Right hindlimb (tissue), 1 donor: ENCODE results near the gene GNA12.
A peak's percentile ranks its signal among the peaks of the same experiment; 100 is the strongest.
"Not testable (repeated sequence)": the region's sequence is repeated elsewhere in the genome, so short reads cannot be mapped to it uniquely, and the experiment has no call there.

Source experiments
- DNase-seq: peaks from one replicate; pipeline ENCODE4 v3.0.0-alpha.2; 2018

The GNA12 gene

DNA sequence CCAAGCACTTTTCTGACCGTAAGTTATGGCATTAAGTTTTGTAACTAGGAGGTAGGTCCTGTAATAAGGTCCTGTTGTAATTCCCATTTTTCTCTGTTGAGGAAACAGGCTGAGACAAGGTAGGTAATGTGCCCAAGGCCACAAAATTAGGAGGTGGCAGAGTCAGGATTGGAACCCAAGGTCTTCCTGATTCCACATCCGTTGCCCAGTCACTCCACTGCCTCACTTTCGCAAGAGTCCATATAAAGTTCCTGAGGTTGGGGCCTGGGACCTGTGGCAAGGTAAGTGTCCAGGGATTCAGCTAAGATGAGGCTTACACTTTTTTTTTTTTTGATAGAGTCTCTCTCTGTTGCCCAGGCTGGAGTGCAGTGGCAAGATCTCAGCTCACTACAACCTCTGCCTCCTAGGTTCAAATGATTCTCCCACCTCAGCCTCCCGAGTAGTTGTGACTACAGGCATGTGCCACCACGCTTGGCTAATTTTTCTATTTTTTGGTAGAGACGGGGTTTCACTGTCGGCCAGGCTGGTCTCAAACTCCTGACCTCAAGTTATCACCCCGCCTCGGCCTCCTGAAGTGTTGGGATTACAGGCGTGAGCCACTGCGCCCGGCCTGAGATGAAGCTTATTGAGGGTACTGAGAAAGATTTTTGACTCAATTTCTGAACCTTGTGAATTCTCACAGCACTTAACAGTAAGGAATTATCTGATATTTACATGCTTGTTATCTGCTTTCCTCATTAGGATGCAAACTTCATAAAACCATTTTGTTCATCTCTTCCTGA is 20.3 kb upstream of the GNA12 start:
- no peak for DNase-seq

DNA sequence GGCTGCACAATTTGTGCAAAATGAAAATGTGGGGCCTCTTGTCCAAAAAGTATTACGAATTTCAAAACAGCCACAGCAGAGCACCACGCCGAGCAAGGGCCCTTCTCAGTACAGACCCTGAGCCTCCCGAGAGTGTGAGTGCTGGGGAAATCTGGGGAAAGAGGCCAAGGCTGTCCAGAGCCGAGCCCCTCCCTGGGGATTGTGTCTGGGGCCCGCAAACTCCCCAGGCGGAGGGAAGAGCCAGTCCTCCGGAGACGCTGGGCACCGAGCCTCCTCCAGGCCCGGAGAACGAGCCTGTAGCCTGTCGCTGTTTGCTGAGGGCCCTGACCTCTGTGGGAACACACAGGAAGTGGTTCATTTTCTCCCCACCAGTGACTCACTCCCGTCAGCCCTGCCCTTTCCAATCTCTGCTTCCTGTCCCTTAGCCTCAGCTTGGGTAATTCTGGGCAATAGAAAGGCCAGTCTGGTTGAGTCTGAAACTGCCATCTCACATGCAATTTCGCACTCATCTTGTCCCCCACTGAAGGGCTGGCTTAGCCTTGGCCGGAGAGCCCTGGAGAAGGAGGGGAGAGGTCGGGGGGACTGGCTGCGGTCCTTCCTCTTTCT is 19.5 kb upstream of the GNA12 start:
- peak; percentile 79 for DNase-seq

DNA sequence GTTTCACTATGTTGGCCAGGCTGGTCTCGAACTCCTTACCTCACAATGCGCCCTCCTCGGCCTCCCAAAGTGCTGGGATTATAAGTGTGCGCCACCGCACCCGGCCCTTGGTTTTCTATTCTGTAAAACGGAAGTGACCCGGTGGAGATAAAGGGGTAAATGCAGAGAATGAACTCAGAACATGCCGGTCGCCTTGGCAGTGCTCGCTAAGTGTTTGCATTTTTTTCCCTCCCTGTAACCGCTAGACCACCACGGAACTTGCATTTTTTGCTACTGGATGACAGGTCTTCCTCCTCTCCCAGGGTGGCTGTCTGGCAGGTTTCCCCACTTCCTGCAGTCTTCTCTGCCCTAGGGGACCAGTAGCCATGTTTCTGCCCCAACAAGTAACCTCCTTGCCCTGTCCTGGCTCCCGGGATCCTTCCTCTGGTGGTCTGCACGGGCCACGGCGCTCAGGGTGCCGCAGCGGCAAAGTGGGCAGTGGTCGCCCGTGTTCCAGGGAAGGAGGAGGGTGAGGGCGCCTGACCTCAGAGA is 18.8 kb upstream of the GNA12 start:
- DNase-seq: no peak

- DNase-seq: no peak
Measured at GRCh38 chr7:2861509-2861908, 17.4 kb upstream of the GNA12 start.

DNA sequence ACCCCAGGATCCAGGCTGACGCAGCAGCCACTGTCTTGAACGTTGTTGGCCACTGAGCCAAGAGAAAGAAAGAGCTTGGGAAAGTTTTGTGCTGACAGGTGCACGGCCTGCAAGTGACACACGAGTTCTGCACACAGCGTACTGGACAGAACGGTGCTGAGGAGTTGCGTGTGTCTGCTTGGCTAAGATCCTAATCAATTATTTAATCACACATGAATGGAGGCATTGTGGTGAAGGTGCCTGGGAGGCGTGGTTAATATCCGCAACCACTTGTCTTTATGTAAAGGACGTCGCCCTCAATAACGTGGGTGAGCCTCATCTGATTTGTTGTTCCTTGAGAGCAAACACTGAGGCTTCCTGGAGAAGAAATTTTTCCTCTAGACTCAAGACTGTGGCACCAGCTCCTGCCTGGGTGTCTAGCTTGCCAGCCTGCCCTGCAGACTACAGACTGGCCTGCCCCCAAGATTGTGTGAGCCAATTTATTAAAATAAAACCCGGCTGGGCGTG is 16.6 kb upstream of the GNA12 start:
- no peak for DNase-seq

DNA sequence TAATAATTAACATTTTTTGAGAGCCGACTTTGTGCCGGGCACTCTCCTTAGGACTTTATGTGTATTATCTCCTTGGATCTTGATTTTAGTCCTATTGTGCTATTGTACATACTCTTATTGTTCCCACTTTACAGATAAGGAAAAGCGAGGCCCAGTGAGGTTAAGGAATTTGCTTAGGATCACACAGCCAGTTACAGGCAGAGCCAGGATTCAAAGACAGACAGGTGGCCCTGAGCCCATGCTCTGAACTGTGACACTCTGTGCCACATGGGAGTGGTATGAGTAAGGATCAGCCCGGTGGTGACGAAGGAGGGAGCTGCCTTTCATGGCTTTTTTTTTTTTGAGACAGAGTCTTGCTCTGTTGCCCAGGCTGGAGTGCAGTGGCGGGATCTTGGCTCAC is 15.8 kb upstream of the GNA12 start:
- no peak for DNase-seq

DNA sequence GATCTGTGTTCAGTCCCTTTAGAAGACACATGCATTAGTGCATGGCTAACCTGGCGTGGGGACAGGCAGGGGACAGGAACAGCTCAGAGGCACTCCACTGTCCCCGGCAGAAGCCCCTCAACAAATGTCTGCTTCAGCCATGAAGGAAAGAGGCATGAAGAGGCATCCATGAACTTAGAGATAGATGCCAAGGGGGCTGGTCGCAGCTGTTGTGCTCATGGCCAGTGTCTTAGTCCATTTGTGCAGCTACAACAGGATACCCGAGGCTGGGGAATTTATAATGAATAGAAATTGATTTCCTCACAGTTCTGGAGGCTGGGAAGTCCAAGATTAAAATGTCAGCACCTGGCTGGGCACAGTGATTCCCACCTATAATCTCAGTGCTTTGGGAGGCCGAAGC is 14.5 kb upstream of the GNA12 start:
- no peak for DNase-seq

DNA sequence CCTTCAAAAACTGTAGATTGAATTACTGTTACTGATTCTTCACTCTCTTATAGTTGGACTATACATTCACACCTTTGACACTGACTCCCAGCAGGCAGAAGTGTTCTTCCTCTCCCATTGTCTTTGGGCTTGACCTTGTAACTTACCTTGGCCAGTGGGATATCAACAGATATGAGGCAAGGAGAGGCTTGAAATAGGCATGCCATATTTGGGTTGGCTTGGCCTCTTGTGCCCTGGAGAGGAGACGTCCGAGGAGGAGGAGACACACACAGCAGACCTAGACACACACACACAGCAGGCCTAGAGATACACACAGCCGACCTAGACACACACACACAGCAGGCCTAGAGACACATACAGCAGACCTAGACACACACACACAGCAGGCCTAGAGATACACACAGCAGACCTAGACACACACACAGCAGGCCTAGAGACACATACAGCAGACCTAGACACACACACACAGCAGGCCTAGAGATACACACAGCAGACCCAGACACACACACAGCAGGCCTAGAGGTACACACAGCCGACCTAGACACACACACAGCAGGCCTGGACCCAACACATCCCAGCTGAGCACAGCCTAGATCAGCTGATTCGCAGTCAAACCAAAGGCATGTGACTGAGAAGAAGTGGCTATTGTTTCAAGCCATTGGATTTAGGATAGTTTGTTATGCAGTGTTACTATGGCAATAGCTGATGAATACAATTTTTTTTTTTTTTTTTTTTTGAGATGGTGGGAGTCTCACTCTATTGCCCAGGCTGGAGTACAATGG is 12.5 kb upstream of the GNA12 start:
- no peak for DNase-seq

DNA sequence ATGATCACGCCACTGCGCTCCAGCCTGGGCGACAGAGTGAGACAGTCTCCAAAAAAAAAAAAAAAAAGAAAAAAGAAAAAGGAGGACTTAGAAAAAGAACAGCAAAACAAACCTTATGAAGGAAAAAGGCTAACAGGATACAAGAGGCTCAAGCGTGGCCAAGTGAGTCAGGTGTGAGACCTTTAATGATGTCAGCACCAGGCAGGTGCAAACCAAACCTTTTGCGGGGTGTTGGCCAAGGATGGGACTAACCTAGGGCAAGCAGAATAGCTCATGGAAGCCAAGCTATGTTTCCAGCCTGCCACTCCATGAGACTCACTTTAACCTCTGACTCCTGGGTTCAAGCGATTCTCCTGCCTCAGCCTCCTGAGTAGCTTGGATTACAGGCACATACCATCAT is 11.3 kb upstream of the GNA12 start:
- DNase-seq: no peak

DNA sequence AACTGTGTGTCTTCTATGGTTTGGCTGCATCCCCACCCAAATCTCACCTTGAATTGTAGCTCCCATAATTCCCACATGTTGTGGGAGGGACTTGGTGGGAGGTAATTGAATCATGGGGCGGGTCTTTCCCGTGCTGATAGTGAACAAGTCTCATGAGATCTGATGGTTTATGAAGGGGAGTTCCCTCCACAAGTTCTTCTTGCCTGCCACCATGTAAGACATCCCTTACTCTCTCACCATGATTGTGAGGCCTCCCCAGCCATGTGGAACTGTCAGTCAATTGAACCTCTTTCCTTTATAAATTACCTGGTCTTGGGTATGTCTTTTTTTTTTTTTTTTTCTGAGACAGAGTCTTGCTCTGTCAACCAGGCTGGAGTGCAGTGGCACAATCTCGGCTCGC is 9.4 kb upstream of the GNA12 start:
- DNase-seq: not testable (repeated sequence)

DNA sequence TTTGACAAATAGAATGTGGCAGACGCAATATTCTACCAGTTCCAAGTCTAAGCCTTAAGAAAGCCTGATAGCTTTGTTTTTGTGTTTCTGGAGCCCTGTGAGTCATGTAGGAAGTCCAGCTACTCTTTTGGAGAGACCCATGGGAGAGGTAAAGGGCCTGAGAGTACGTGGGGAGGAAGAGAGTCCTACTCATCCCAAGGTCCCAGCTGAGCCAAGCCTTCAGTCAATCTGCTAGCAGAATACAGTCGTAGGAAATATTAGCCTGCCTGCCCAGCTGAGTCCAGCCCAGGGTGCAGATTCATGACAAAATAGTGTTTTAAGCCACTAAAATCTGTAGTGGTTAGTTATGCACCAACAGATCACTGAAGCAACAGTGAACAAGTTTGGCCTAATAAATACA is 9.0 kb upstream of the GNA12 start:
- no peak for DNase-seq

GRCh38 chr7:2851497-2851896 is 7.4 kb upstream of the GNA12 start:
- DNase-seq: no peak

DNA sequence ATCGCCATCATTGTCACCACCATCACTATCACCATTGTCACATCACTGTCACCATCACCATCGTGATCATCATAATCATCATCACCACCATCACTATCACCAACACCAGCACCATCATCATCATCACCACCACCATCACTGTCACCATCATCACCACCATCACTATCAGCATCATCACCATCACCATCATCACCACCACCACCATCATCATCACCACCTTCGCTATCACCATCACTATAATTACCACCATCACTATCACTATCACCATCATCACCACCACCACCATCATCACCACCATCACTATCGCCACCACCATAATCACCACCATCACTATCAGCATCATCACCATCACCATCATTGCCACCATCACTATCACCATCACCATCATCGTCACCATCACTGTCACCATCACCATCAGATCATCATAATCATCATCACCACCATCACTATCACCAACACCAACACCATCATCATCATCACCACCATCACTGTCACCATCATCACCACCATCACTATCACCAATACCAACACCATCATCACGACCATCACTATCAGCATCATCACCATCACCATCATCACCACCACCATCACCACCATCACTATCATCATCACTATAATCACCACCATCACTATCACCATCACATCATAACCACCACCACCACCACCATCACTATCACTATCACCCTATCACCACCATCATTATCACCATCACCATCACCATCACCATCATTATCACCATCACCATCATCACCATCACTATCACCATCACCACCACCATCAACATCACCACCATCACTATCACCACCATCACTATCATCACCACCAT is 6.0 kb upstream of the GNA12 start:
- DNase-seq: no peak

- no peak for DNase-seq
Measured at GRCh38 chr7:2845034-2845592, 1.0 kb upstream of the GNA12 start.

GRCh38 chr7:2843711-2844152 is 376 bp downstream of the GNA12 start:
- DNase-seq: peak; percentile 56

GRCh38 chr7:2843191-2843685 is 870 bp downstream of the GNA12 start:
- DNase-seq: no peak

GRCh38 chr7:2841907-2842306 is 2.2 kb downstream of the GNA12 start:
- no peak for DNase-seq

DNA sequence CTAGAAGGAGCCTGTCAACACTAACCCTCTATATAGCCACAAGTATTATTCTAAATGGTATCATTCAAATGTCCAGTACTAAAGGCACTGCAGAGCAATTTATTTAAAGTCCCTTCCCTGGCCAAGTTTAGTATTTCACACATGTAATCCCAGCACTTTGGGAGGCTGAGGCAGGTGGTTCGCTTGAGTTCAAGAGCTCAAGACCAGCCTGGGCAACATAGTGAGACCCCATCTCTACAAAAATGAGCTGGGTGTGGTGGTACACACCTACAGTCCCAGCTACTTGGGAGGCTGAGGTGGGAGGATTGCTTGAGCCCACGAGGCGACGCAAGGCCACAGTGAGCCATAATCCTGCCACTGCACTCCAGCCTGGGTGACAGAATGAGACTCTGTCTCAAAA is 3.6 kb downstream of the GNA12 start:
- no peak for DNase-seq

- no peak for DNase-seq
Measured at GRCh38 chr7:2838873-2839578, 5.1 kb downstream of the GNA12 start.

DNA sequence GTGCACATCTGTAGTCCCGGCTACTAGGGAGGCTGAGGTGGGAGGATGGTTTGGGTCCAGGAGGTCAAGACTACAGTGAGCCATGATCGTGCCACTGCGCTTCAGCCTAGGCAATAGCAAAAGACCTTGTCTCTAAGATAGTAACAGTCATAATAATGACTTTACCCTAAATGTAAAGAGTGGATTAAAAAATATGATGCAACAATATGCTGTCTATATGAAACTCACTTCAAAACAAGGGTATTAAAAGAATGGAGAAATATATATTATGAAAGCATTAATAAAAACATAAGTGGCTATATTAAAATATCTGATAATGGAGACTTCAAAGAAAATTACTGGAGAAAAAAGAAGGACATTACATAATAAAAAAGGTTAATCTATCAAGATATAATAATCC is 5.7 kb downstream of the GNA12 start:
- no peak for DNase-seq

DNA sequence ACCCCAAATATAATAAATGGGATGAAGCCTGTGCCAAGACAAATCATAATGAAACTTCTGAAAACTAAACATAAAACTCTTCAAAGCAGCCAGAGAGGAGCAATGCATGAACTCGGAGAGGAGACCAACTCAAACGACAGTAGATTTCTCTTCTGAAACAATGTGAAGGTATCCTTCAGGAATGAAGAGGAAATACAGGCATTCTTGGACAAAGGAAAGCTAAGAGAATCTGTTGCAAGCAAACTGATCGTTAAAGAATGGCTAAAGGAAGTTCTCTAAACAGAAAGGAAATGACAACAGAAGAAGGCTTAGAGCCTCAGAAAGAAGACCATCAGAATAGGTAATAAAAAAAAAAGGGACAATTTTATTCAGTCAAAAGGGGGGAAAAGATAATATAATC is 6.6 kb downstream of the GNA12 start:
- no peak for DNase-seq
